Subcutaneous abdominal adipose tissue (tissue), 5 donors: Measurements from ENCODE around the gene DCLRE1B.

ENCODE experiments used
- H3K27ac ChIP-seq: one replicate; pipeline ENCODE4 v1.7.0; 2013; ENCODE audit warnings: low read depth, mild to moderate bottlenecking, inconsistent platforms, low read length, moderate library complexity
- H3K27me3 ChIP-seq, 5 donors: one replicate each; pipeline ENCODE4 v1.7.0; 2013; ENCODE audit warnings: low read length in 5 of 5, inconsistent platforms in 1 of 5; ENCODE audit not compliant: control insufficient read depth in 5 of 5, insufficient read depth in 4 of 5
- H3K36me3 ChIP-seq, 5 donors: one replicate each; pipeline ENCODE4 v1.7.0; 2013; ENCODE audit warnings: low read length in 5 of 5; ENCODE audit not compliant: control insufficient read depth in 5 of 5, insufficient read depth in 5 of 5
- H3K4me1 ChIP-seq, 5 donors: one replicate each; pipeline ENCODE4 v1.7.0; 2013; ENCODE audit warnings: low read length in 5 of 5, mild to moderate bottlenecking in 3 of 5, moderate library complexity in 1 of 5; ENCODE audit not compliant: control insufficient read depth in 5 of 5, insufficient read depth in 5 of 5
- H3K4me3 ChIP-seq, 5 donors: one replicate each; pipeline ENCODE4 v1.7.0; 2013; ENCODE audit warnings: low read length in 5 of 5, low read depth in 1 of 5
- H3K9ac ChIP-seq, 5 donors: one replicate each; pipeline ENCODE4 v1.7.0; 2013; ENCODE audit warnings: low read length in 5 of 5, mild to moderate bottlenecking in 4 of 5, moderate library complexity in 3 of 5
- H3K9me3 ChIP-seq, 5 donors: one replicate each; pipeline ENCODE4 v1.7.0; 2013; ENCODE audit warnings: low read length in 5 of 5; ENCODE audit not compliant: control insufficient read depth in 5 of 5
- donor health status: healthy.
- donor health status: healthy.
- donor health status: healthy.
- donor health status: healthy.
- donor health status: healthy.

The DCLRE1B gene

GRCh38 chr1:113963281-113963906 is 58.3 kb downstream of the DCLRE1B start:
- Histone ChIP-seq H3K4me3 (no peak overlapping the region), H3K9ac (no peak overlapping the region), H3K36me3 (peaks cover 35 to 67% (median 55%) of the 10 kb centered on the region in 5 donors), H3K4me1 (peaks cover 0 to 16% (median 6%) of the 10 kb centered on the region in 5 donors), H3K27me3 (no peaks in the 10 kb centered on the region), H3K9me3 (no peaks in the 10 kb centered on the region), H3K27ac (no peak overlapping the region)
